Thyroid gland (tissue), 4 donors: ENCODE measurements around the gene RBM39.

Experiments used
- CTCF ChIP-seq, 6 experiments: fragments of 200-600 bp in 3 of 6; fragments of 450-650 bp in 3 of 6; sonication (generic) in 3 of 6; IDR thresholded peaks; one replicate each; pipeline ENCODE4 v1.5.1; 2016 to 2019; ENCODE audit warnings: antibody characterized with exemption in 6 of 6, mild to moderate bottlenecking in 2 of 6, inconsistent platforms in 1 of 6, moderate library complexity in 1 of 6
- POLR2A ChIP-seq, 2 donors: fragments of 450-650 bp; IDR thresholded peaks; one replicate each; pipeline ENCODE4 v1.6.1; 2017; ENCODE audit warnings: antibody characterized with exemption in 2 of 2, mild to moderate bottlenecking in 2 of 2, moderate library complexity in 1 of 2

DNA sequence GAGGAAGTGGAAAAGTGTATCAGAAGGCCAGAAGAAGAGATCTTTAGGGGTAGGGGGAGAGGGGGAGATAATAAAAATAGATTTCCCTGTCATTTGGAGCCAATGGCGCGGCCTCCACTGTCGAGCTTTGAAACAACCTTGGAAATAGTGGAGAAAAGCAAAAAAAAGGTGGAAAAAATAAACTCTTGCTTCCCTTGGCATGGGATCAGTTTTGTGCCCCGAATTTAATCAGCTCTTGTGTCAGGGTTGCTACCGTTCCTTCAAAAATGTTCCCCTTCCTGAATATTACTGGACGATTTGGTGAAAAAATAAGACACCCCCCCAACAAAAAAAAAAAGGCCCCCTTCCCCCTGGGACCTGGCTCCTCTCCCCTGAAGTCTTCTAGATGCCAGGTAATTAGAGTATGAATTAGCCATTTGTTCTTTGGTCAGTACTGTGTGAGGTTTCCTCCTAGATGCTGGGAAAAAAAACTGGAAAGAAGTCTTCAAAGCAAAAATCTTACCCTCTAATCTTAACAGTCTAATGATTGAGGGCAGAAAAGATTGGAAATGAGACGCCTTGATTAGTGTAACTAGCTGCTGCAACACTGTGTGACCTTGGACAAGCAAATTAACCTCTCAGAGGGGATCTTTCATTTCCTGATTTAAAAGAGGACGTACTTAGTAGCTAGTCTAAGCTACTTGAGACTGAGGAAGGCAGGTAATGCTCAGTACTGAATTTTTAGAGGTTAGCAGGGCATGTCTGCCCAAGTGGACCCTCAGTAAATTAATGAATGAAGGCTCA lies 872 bp upstream of the RBM39 start:
- TF ChIP-seq POLR2A (IDR thresholded peaks at IDR 0.05) (peak in 1 of 2 donors; percentile 62), CTCF (IDR thresholded peaks at IDR 0.05) (peak in 1 of 6 experiments; percentile 3)
